Medulla oblongata (tissue), 1 donor: ENCODE results near the gene PPIL3.
"Not testable (repeated sequence)": the region's sequence is repeated elsewhere in the genome, so short reads cannot be mapped to it uniquely, and the experiment has no call there.

Experiments
- DNase-seq: peaks from one replicate; pipeline ENCODE4 v3.0.0-alpha.2; 2015; ENCODE audit errors: extremely low spot score

The PPIL3 gene

GRCh38 chr2:200888704-200889625 lies at the start of gene PPIL3, which contains the start of gene NIF3L1:
Gene PPIL3, minus strand, starts transcription at chr2:200889077. Its CDS starts 1,462 bp downstream, at chr2:200887615.
Gene NIF3L1, plus strand, starts transcription at chr2:200889371. Its CDS starts 2,573 bp downstream, at chr2:200891944.
- DNase-seq, result peak; percentile 98

DNA sequence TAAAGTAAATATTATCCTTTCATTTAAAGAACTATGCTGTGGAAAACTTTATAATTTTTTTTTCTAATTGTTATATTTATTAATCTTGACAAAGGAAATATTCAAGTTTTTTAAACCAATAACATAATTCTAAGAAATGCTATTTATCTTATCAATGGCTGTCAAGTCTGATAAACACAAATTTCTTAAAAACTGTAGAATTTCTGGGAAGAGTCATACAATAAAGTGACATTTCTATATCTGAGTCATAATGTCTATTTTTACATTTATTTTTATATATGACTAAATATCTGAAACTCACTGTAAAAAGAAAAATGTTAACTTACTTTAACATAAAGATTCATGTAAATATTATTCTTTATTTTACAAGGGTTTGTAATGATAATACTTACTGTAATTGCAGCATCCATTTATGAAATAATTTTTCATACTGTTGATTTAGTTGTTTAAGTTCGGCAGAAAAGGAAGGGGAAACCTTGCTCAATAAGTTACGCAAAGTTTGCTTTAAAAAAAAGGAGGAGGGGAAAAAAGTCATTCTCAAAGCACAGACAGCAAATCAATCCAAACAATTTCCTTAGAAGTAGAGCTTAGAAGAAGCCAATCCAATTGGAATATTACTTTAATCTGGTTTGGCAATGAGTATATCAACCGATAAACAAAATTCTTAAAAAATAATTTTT lies 42.2 kb upstream of the PPIL3 start:
- DNase-seq, result no peak

- DNase-seq, result no peak
Observed at GRCh38 chr2:200929334-200930249, 40.7 kb upstream of the PPIL3 start.

- no peak for DNase-seq
Observed at GRCh38 chr2:200922439-200922838, 33.6 kb upstream of the PPIL3 start.

GRCh38 chr2:200913654-200914053 lies 24.8 kb upstream of the PPIL3 start:
- DNase-seq, result no peak

DNA sequence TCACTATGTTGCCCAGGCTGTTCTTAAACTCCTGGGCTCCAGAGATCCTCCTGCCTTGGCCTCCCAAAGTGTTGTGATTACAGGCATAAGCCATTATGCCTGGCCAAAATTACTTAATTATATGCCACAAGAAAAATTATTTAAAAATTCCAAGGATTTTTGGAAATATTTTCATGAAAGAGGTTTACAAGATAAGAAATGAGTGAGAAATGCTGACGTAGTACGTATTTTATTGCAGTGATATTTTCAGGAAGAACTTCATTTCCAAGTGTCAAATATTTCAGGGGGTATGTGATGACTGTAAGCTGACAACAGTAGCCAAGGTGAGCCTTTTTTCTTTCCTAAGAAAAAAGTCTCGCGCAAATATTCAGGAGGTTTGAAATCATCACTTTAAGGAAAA lies 21.1 kb upstream of the PPIL3 start:
- no peak for DNase-seq

DNA sequence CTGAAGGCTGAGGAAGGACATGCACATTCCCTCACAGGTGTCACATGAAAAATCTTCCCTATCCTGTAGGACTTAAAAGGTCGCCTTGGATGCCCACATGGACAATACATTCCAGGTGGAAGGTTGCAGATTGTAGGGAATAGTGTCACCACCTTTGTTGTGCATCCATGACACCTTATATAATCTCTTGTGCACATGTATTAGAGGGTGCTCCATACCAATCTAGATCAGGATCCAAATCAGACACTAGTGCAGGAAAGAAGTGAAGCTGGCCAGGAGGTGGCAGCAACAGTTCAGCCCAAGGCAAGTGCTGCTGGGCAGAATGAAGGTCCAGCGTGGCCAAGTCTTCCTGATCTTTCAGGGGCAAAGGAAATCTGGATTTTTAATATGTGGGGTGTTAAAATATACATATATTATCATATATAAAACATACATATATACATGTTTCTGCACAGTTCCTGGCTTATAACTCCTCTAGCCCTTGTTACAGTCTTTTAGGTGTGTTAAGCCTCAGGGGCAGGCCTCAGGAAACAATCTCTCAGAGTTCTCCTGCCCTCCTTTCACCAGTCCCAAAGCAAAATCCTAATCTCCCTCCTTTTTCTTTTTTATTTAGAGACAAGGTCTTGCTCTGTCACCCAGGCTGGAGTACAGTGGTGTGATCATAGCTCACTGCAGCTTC lies 16.9 kb upstream of the PPIL3 start:
- DNase-seq, result peak; percentile 84

GRCh38 chr2:200901459-200902072 lies 12.7 kb upstream of the PPIL3 start:
- peak; percentile 85 for DNase-seq

GRCh38 chr2:200899482-200899881 lies 10.6 kb upstream of the PPIL3 start:
- DNase-seq, result no peak

GRCh38 chr2:200881715-200882249 lies 7.1 kb downstream of the PPIL3 start:
- not testable (repeated sequence) for DNase-seq

DNA sequence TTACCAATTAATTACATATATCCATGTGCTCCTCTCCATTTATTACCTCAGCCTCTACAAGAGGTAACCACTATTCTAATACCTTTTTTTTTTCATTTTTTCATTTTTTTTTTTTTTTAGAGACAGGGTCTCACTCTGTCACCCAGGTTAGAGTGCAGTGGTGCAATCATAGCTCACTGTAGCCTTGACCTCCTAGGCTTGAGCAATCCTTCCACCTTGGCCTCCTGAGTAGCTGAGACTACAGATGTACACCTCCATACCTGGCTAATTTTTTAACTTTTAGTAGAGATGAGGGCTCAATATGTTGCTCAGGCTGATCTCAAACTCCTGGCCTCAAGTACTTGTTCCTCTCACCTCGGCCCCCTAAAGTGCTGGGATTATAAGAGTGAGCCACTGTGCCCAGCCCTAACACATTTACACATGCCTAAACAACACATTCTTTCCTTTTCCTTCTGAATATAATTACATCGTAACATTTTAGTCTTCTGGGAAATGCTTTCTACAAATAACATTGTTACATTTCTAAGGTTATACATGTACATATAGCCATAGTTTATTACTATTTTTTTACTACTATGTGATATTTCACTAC lies 10.5 kb downstream of the PPIL3 start:
- DNase-seq, result no peak

GRCh38 chr2:200877443-200877842 lies 11.4 kb downstream of the PPIL3 start:
- no peak for DNase-seq

- DNase-seq, result no peak
Observed at GRCh38 chr2:200873560-200873959, 15.3 kb downstream of the PPIL3 start.

GRCh38 chr2:200871151-200871550 lies 17.7 kb downstream of the PPIL3 start:
- no peak for DNase-seq

DNA sequence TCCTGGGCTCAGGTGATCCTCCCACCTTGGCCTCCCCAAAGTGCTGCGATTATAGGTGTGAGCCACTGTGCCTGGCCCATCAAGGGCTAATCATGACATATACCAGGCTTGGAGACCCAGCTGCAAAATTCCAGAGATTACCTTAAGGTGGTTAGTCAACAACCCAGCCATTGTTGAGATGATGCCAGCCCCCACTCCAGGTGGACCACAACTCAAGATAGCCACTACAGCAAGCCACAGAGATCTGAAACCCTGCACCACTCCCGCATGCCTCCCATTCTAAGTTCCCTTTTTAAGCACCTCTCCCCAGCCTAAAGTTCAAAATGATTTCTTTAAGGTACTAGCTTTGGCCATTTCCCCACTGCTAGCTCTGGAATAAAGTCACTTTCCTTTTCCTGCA lies 19.9 kb downstream of the PPIL3 start:
- DNase-seq, result no peak

- DNase-seq, result peak; percentile 98
Observed at GRCh38 chr2:200864176-200865034, 24.5 kb downstream of the PPIL3 start, which contains the start of gene CLK1. Gene CLK1, minus strand, starts transcription at chr2:200864658. Its CDS starts 2,796 bp downstream, at chr2:200861862.

DNA sequence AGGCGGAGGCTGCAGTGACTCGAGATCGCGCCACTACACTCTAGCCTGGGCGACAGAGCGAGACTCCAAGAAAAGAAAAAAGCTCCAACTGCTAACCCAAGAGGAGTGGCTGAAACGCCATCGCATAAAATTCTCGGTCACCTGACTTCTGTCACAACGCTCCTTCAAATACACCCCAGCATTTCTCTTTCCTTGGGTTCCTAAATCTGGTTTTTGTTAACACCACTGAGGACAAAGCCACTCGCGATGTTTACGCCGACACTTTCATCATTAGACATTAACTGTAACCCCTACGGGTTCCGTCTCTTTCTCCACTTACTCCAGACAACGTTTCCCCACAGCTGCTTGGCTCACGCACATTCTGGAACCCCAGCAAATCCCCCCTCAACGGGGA lies 25.1 kb downstream of the PPIL3 start:
- DNase-seq, result peak; percentile 69

DNA sequence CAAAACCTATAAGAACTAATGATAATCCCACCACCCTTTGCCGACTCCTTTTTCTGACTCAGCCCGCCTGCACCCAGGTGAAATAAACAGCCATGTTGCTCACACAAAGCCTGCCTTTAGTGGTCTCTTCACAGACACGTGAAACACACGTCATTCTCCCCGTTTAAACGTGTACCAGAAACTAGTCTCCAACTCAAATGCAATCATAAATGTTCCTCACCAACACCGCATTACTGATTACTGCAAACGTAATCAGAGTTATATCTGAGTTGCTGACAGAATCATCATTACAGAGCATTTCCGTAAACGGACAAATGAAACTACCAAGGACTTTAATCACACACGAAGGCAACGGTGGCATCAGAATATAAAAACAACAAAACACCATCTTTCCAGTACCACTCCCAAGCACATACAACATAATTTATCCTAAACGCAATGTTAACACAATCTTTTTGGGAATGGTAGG lies 26.3 kb downstream of the PPIL3 start:
- peak; percentile 86 for DNase-seq
